GM21576 (cell line): ENCODE measurements around the gene EWSR1.
"Not testable (repeated sequence)": the region's sequence is repeated elsewhere in the genome, so short reads cannot be mapped to it uniquely, and the experiment has no call there.

Experiments used
- ATAC-seq: cut with Tn5 transposase; IDR thresholded peaks from one replicate; pipeline ENCODE4 v1.9.1; 2021; ENCODE audit warnings: mild to moderate bottlenecking, moderate library complexity; ENCODE audit not compliant: unreplicated experiment

EWSR1 gene

GRCh38 chr22:29267858-29268510, at the start of gene EWSR1, which contains the start of gene RHBDD3:
Gene EWSR1, plus strand, starts transcription at chr22:29268268. Its CDS starts 69 bp downstream, at chr22:29268337.
Gene RHBDD3, minus strand, starts transcription at chr22:29267981. Its CDS starts 2,355 bp downstream, at chr22:29265626.
- peak; percentile 76 for ATAC-seq

GRCh38 chr22:29218758-29219408, 49.2 kb upstream of the EWSR1 start:
- ATAC-seq = no peak

- ATAC-seq = not testable (repeated sequence)
Observed at GRCh38 chr22:29219409-29219782, 48.7 kb upstream of the EWSR1 start.

GRCh38 chr22:29219881-29220670, 48.0 kb upstream of the EWSR1 start:
- no peak for ATAC-seq

- ATAC-seq = no peak
Observed at GRCh38 chr22:29224121-29224858, 43.8 kb upstream of the EWSR1 start.

GRCh38 chr22:29224859-29225410, 43.1 kb upstream of the EWSR1 start:
- no peak for ATAC-seq

GRCh38 chr22:29225422-29226090, 42.5 kb upstream of the EWSR1 start:
- no peak for ATAC-seq

GRCh38 chr22:29226351-29226981, 41.6 kb upstream of the EWSR1 start:
- no peak for ATAC-seq

- ATAC-seq = no peak
Observed at GRCh38 chr22:29230972-29231875, 36.8 kb upstream of the EWSR1 start.

- no peak for ATAC-seq
Observed at GRCh38 chr22:29231971-29232959, 35.8 kb upstream of the EWSR1 start.

GRCh38 chr22:29233277-29233877, 34.7 kb upstream of the EWSR1 start:
- ATAC-seq = no peak

GRCh38 chr22:29240481-29240880, 27.6 kb upstream of the EWSR1 start:
- not testable (repeated sequence) for ATAC-seq

- no peak for ATAC-seq
Observed at GRCh38 chr22:29243874-29244446, 24.1 kb upstream of the EWSR1 start.

GRCh38 chr22:29244785-29245625, 23.1 kb upstream of the EWSR1 start:
- no peak for ATAC-seq

- no peak for ATAC-seq
Observed at GRCh38 chr22:29245626-29246385, 22.3 kb upstream of the EWSR1 start.
